ENCODE data around the gene ADK. TPM values are rescaled to one million over a fixed set of nuclear protein-coding genes. Genes with fewer than 3 reads are reported as not detected.
A peak's percentile ranks its signal among the peaks of the same experiment; 100 is the strongest.

Gene ADK
- total RNA-seq, 1 donor from 2014 or later, result 64.5 TPM

DNA sequence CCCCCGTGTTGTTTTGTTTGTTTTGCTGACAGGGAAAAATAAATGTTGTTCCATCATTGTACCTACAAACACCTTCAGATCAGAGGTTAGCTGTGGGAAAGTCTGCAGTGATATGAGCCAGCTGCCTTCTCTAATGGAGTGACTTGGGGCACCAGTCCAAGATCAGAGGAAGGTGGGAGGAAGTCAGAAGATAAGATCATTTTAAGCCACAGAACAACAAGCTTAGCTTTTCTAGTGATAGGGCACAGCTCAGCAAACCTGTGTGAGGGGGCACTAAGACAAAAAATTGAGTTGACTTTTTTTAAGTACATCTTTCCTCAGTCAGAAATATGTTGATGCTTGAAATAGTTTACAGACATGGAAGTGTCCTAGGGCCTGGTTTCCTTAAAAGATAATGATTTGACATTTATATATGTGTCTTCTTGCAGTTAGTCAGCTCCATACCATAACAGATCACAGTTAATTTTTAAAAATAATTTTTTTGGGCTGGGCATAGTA lies 435.1 kb downstream of the ADK start:
- peaks cover 71% of the 10 kb centered on the region for H3K4me1 Mint-ChIP-seq (ENCODE audit: low read depth)

DNA sequence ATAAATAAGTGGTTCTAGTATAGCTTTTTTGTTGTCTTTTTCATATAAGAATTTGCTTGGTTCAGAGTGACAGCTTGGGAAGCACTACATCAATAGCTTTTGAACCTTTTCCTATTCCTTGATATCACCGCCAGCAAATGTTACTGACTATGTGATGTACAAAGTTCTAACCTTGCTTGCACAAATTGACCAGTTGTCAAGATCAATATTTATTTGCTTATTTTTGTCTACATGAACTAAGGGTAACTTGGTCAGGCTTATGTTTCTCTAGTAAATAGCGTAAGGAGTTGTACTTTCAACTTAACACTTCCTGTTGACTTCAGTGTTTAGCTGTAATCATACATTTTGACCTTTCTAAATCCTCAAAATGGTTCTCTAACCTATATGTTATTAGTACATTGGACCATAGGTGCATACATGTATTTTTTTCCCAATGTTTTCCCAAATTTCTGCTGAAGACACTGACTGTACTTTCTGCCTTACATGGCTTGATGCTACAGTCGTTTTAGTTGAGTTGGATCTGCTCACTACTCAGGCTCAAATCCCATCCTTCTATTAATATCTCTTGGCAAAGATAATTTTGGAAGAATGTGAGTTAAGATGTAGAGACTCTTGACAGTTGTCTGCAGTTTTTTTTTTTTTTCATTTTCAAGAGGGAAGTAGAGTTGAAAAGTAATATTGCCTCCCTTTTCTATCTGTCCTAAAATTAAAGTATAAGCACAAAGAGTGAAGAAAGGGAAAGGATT lies 436.3 kb downstream of the ADK start:
- peak overlapping the region; percentile 17 for H3K4me3 Mint-ChIP-seq (ENCODE audit: low read depth)
- intact Hi-C loops (cut with micrococcal nuclease), result loop anchor here (5.0 to 10.0 kb wide), 4 partner anchors 95 to 802 kb away; partner anchors contain the start of genes CHCHD1, VDAC2 and ZSWIM8
- peaks cover 9% of the 10 kb centered on the region for H3K36me3 Mint-ChIP-seq (ENCODE audit: low read depth)
- H3K4me1 Mint-ChIP-seq (ENCODE audit: low read depth), result peaks cover 69% of the 10 kb centered on the region
- H3K27me3 Mint-ChIP-seq (ENCODE audit: low read depth), result no peaks in the 10 kb centered on the region
- DNase-seq (ENCODE audit: low spot score), result no peak
- H3K9me3 Mint-ChIP-seq, result no peaks in the 10 kb centered on the region
- H3K27ac Mint-ChIP-seq, result peak overlapping the region; percentile 83

More for the DNA sequence above, 435.1 kb downstream of the ADK start:
- Mint-ChIP-seq H3K27ac (peak overlapping the region; percentile 96), H3K36me3 (ENCODE audit: low read depth) (peaks cover 15% of the 10 kb centered on the region), H3K4me3 (ENCODE audit: low read depth) (peak overlapping the region; percentile 81), H3K27me3 (ENCODE audit: low read depth) (no peaks in the 10 kb centered on the region), H3K9me3 (peaks cover 5% of the 10 kb centered on the region)
- peak; percentile 48 for DNase-seq (ENCODE audit: low spot score)
- intact Hi-C loops (cut with micrococcal nuclease), result loop anchor here (5.0 to 10.0 kb wide), 4 partner anchors 96 to 801 kb away; partner anchors contain the start of genes CHCHD1, VDAC2 and ZSWIM8

DNA sequence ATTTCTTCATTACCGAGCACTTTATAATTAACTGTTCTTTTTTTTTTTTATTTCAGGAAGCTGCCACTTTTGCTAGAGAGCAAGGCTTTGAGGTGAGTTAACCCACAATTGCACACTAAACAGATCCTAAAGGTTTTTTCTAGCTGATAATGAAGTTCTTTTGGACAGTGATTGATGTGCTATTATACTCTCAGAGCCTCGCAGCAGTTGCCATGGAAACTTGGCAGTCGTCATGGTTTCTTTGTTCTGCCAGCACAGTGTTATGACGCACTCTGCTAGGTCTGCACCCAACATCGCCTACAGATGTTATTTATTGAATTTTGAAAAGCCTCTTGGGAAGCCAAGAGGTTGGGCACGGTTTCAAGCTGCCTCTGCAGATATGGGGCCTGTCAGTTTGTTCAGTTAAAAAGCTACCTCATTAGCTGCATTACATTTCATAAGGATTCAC lies 438.2 kb downstream of the ADK start:
- Mint-ChIP-seq H3K4me1 (ENCODE audit: low read depth) (peaks cover 68% of the 10 kb centered on the region), H3K4me3 (ENCODE audit: low read depth) (no peak overlapping the region), H3K27ac (peak overlapping the region; percentile 71), H3K36me3 (ENCODE audit: low read depth) (peaks cover 8% of the 10 kb centered on the region), H3K27me3 (ENCODE audit: low read depth) (no peaks in the 10 kb centered on the region), H3K9me3 (no peaks in the 10 kb centered on the region)
- intact Hi-C loops (cut with micrococcal nuclease), result loop anchor here (5.0 to 10.0 kb wide), 4 partner anchors 93 to 804 kb away; partner anchors contain the start of genes CHCHD1, VDAC2 and ZSWIM8
- peak; percentile 77 for DNase-seq (ENCODE audit: low spot score)

DNA sequence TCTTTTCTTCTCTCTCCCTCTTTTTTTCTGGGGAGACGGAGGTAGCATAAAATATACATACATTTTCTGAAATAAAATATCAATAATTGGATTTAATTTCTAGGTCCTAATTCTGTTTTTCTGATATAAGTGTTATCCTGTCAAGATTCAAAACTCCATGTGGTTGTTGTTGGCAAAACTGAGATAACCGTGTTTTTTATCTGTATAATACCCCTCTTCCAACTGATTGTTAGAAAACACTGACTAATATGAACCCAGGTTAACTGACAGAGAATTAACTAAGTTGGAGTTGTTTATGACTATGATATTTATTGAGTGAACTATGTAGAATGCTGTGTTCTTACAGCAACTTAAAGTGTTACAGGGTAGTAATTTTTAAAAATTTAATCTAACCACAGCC lies 438.8 kb downstream of the ADK start:
- H3K9me3 Mint-ChIP-seq, result no peaks in the 10 kb centered on the region
- H3K4me3 Mint-ChIP-seq (ENCODE audit: low read depth), result no peak overlapping the region
- H3K27ac Mint-ChIP-seq, result peak overlapping the region; percentile 71
- intact Hi-C loops (cut with micrococcal nuclease), result loop anchor here (5.0 to 10.0 kb wide), 4 partner anchors 92 to 805 kb away; partner anchors contain the start of genes CHCHD1, VDAC2 and ZSWIM8
- no peaks in the 10 kb centered on the region for H3K27me3 Mint-ChIP-seq (ENCODE audit: low read depth)
- DNase-seq (ENCODE audit: low spot score), result no peak
- H3K36me3 Mint-ChIP-seq (ENCODE audit: low read depth), result peaks cover 8% of the 10 kb centered on the region
- peaks cover 63% of the 10 kb centered on the region for H3K4me1 Mint-ChIP-seq (ENCODE audit: low read depth)

DNA sequence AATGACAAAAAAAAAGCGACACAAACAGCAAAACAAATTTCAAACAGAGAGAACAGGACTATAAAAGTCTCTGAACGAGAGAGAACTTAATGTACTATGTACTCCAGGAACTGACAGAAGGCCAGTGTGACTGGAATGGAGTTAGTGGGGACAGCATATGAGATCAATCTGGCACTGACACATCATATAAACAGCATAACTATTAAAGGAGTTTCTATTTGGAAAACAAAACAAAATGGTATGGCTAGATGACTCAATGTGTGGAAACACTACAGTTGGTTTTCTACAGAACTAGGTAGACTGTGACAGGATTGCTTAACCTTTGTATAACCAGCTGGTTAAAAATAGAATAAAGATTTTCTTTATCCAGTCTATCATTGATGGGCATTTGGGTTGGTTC lies 442.4 kb downstream of the ADK start:
- Mint-ChIP-seq H3K9me3 (no peaks in the 10 kb centered on the region), H3K36me3 (ENCODE audit: low read depth) (peaks cover 9% of the 10 kb centered on the region), H3K4me1 (ENCODE audit: low read depth) (peaks cover 42% of the 10 kb centered on the region), H3K4me3 (ENCODE audit: low read depth) (no peak overlapping the region), H3K27ac (peak overlapping the region; percentile 55), H3K27me3 (ENCODE audit: low read depth) (no peaks in the 10 kb centered on the region)
- intact Hi-C loops (cut with micrococcal nuclease), result loop anchor here (1.0 kb wide), 2 partner anchors 8 to 385 kb away; no protein-coding TSS in a partner anchor
- no peak for DNase-seq (ENCODE audit: low spot score)

DNA sequence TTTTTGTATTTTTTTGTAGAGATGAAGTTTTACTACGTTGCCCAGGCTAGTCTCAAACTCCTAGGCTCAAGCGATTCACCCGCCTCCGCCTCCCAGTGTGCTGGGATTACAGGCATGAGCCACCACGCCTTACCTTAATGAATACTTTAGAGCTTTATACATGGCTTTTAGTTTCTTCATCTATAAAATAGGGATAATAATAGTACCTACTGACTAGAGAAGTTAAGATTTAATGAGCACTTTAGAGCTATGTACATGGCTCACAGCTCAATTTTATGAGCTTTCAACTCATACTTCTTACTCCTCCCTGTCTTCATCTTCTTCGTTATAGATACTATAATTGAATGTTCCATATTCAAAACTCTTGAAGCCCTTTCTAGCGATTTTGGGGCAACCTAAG lies 445.7 kb downstream of the ADK start:
- no peak overlapping the region for H3K27ac Mint-ChIP-seq
- H3K9me3 Mint-ChIP-seq, result no peaks in the 10 kb centered on the region
- no peaks in the 10 kb centered on the region for H3K27me3 Mint-ChIP-seq (ENCODE audit: low read depth)
- H3K4me1 Mint-ChIP-seq (ENCODE audit: low read depth), result peaks cover 26% of the 10 kb centered on the region
- H3K36me3 Mint-ChIP-seq (ENCODE audit: low read depth), result peaks cover 9% of the 10 kb centered on the region
- intact Hi-C loops (cut with micrococcal nuclease), result no loop called here
- DNase-seq (ENCODE audit: low spot score), result no peak
- no peak overlapping the region for H3K4me3 Mint-ChIP-seq (ENCODE audit: low read depth)

DNA sequence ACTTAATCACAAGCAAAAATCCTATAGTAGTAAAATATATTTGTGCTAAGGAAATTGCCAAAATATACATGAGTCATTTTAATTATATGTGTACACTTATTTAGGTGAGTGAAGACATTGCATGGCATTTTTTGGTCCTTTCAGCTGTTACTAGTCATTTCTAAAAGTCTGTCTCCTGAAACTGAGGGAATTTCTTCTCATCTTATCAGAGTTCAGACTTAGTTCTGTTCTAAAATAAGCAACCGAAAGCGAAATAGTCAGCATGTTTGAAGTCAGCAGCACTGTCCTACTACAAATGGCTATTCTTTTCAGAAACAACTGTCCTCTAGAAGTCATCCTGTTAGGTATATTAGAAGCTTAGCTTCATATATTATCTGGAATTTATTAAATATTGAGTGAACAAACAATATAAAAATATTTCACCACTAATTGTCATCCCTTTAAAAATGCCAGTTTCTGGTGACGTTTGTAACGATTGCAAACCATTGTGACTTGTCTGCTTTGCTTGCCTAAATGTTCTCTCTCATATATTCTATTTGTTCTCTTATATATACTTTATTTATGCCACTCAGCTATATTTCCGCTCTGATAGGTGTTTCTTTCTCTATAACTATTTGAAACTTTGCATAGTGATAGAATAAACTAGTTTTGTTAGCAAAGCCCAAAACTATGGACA lies 448.0 kb downstream of the ADK start:
- intact Hi-C loops (cut with micrococcal nuclease), result loop anchor here (2.0 kb wide), 1 partner anchor 14 kb away; no protein-coding TSS in a partner anchor
- Mint-ChIP-seq H3K9me3 (peaks cover 8% of the 10 kb centered on the region), H3K27me3 (ENCODE audit: low read depth) (no peaks in the 10 kb centered on the region), H3K4me3 (ENCODE audit: low read depth) (no peak overlapping the region), H3K27ac (no peak overlapping the region), H3K4me1 (ENCODE audit: low read depth) (peaks cover 16% of the 10 kb centered on the region), H3K36me3 (ENCODE audit: low read depth) (peaks cover 24% of the 10 kb centered on the region)
- DNase-seq (ENCODE audit: low spot score), result no peak

DNA sequence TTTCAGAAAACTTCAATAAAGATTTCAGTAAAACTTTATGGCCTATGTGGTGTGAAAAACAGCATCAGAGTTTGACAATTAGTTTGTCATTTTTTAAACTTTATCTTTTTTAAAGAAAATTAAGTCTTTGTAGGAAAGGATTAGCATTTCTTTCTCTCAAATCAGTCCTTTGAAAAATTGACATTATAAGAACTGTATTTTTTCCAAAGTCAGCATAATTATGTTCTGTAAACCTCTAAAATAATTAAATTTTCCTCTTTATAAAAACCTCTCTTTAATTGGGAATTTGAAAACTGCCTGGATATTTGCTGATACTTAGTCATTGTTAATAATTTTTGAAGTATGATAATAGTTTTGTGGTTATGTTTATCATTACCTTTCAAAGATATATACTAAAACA lies 448.7 kb downstream of the ADK start:
- intact Hi-C loops (cut with micrococcal nuclease), result loop anchor here (2.0 kb wide), 1 partner anchor 15 kb away; no protein-coding TSS in a partner anchor
- no peaks in the 10 kb centered on the region for H3K27me3 Mint-ChIP-seq (ENCODE audit: low read depth)
- no peak overlapping the region for H3K4me3 Mint-ChIP-seq (ENCODE audit: low read depth)
- H3K27ac Mint-ChIP-seq, result no peak overlapping the region
- peaks cover 31% of the 10 kb centered on the region for H3K36me3 Mint-ChIP-seq (ENCODE audit: low read depth)
- peaks cover 14% of the 10 kb centered on the region for H3K9me3 Mint-ChIP-seq
- DNase-seq (ENCODE audit: low spot score), result no peak
- peaks cover 16% of the 10 kb centered on the region for H3K4me1 Mint-ChIP-seq (ENCODE audit: low read depth)

DNA sequence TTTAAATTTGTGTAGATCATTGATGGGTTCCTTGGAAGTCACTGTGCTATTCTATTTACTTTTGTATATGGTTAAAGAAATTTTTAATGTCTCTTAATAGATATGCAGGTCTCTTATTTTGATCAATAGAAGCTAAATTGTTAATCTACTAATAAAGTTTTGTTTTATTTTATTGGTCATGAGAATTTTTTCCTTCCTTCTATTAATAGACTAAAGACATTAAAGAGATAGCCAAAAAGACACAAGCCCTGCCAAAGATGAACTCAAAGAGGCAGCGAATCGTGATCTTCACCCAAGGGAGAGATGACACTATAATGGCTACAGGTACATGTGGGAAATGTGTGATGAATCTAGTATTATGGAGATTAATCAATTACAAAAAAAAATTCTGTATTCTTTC lies 449.1 kb downstream of the ADK start:
- DNase-seq (ENCODE audit: low spot score), result no peak
- Mint-ChIP-seq H3K36me3 (ENCODE audit: low read depth) (peaks cover 36% of the 10 kb centered on the region), H3K27me3 (ENCODE audit: low read depth) (no peaks in the 10 kb centered on the region), H3K27ac (no peak overlapping the region), H3K4me1 (ENCODE audit: low read depth) (peaks cover 16% of the 10 kb centered on the region), H3K4me3 (ENCODE audit: low read depth) (no peak overlapping the region), H3K9me3 (peaks cover 14% of the 10 kb centered on the region)
- intact Hi-C loops (cut with micrococcal nuclease), result no loop called here

DNA sequence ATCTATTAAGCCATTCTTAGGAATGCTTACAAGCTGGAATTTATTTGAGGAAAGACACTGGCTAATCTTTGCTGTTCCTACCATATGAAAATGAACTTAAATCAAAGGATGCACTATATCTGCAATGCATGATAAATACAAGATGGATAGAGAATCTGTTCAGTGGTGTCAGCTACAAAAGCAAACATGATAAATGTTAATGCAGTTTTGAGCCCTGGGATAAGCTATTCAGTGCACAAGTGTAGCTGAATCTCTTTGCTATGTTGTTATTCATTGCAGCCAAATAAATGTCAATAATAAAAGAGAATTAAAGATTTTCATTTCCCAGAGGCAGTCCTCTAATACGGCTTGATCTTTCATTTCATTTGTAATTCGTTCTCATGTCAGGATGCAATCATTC lies 451.6 kb downstream of the ADK start:
- H3K27me3 Mint-ChIP-seq (ENCODE audit: low read depth), result no peaks in the 10 kb centered on the region
- intact Hi-C loops (cut with micrococcal nuclease), result no loop called here

DNA sequence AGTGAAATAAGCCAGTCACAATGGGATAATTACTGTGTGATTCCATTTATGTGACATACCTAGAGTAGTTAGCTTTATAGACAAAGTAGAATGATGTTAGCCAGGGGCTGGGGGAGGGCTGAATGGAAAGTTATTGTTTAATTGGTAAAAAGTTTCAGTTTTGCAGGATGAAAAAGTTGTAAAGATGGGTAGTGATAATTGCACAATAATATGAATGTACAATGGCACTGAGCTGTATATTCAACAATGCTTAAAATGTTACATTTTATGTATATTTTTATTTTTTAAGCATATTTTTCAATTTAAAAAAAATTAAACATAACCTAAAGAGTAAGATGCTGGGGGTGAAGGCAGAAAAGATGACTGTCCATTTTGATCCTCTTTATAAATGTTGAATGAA lies 459.3 kb downstream of the ADK start:
- Mint-ChIP-seq H3K27ac (no peak overlapping the region), H3K4me1 (ENCODE audit: low read depth) (peaks cover 5% of the 10 kb centered on the region), H3K4me3 (ENCODE audit: low read depth) (no peak overlapping the region), H3K9me3 (no peaks in the 10 kb centered on the region), H3K36me3 (ENCODE audit: low read depth) (peaks cover 16% of the 10 kb centered on the region), H3K27me3 (ENCODE audit: low read depth) (no peaks in the 10 kb centered on the region)
- intact Hi-C loops (cut with micrococcal nuclease), result no loop called here
- DNase-seq (ENCODE audit: low spot score), result no peak

More for the DNA sequence above, 451.6 kb downstream of the ADK start:
- Mint-ChIP-seq H3K27ac (no peak overlapping the region), H3K9me3 (peaks cover 14% of the 10 kb centered on the region), H3K4me3 (ENCODE audit: low read depth) (no peak overlapping the region), H3K36me3 (ENCODE audit: low read depth) (peaks cover 38% of the 10 kb centered on the region), H3K4me1 (ENCODE audit: low read depth) (peaks cover 12% of the 10 kb centered on the region)
- DNase-seq (ENCODE audit: low spot score), result no peak

DNA sequence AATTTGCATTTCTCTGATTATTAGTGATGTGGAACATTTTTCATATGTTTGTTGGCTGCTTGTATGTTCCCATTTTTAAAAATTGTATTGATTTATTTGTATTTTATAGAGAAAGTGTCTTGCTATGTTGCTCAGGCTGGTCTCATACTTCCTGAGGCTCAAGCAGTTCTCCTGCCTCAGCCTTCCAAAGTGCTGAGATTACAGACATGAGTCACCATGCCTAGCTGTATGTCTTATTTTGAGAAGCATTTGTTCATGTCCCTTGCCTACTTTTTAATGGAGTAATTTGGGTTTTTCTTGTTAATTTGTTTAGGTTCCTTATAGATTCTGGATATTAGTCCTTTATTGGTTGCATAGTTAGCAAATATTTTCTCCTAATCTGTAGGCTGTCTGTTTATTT lies 461.2 kb downstream of the ADK start:
- peaks cover 23% of the 10 kb centered on the region for H3K36me3 Mint-ChIP-seq (ENCODE audit: low read depth)
- DNase-seq (ENCODE audit: low spot score), result no peak
- H3K4me1 Mint-ChIP-seq (ENCODE audit: low read depth), result peaks cover 9% of the 10 kb centered on the region
- intact Hi-C loops (cut with micrococcal nuclease), result no loop called here
- no peaks in the 10 kb centered on the region for H3K9me3 Mint-ChIP-seq
- no peak overlapping the region for H3K27ac Mint-ChIP-seq
- H3K27me3 Mint-ChIP-seq (ENCODE audit: low read depth), result no peaks in the 10 kb centered on the region
- H3K4me3 Mint-ChIP-seq (ENCODE audit: low read depth), result no peak overlapping the region

Measured in activated T-helper 2 cell treated with anti-CD3 and anti-CD28 coated beads, Interferon-gamma antibody, Interleukin-2, Interleukin-4, amounts not matched to agents 10 μg/mL and 5 μg/mL and 100 μg/mL, durations not matched to agents 14 hours and 24 hours and 36 hours (primary cell).